Stomach (tissue), 9 donors: ENCODE data around the gene MISP. TPM values are rescaled to one million over a fixed set of nuclear protein-coding genes. Genes with fewer than 3 reads are reported as not detected.
A peak's percentile ranks its signal among the peaks of the same experiment; 100 is the strongest.

ENCODE experiments used
- DNase-seq, 2 donors: peaks; one replicate each; pipeline versions ENCODE4 v3.0.0 to v3.0.0-alpha.2; 2013 to 2019
- H3K27ac ChIP-seq, 5 donors: fragments of 200-600 bp in 4 of 5; sonication (generic) in 4 of 5; one replicate each; pipeline ENCODE4 v1.5.1; 2013 to 2019; ENCODE audit warnings: mild to moderate bottlenecking in 1 of 5, moderate library complexity in 1 of 5
- H3K27me3 ChIP-seq, 3 donors: fragments of 200-600 bp; sonication (generic); one replicate each; pipeline ENCODE4 v1.5.1; 2017 to 2019; ENCODE audit warnings: mixed run types in 1 of 3
- H3K36me3 ChIP-seq, 4 donors: fragments of 200-600 bp; sonication (generic); 1 replicate in 3 of 4; 2 replicates in 1 of 4; pipeline ENCODE4 v1.5.1; 2016 to 2019
- H3K4me1 ChIP-seq, 4 donors: fragments of 200-600 bp; sonication (generic); one replicate each; pipeline ENCODE4 v1.5.1; 2016 to 2019
- H3K4me3 ChIP-seq, 4 donors: fragments of 200-600 bp; sonication (generic) in 3 of 4; one replicate each; pipeline ENCODE4 v1.5.1; 2016 to 2019; ENCODE audit warnings: mild to moderate bottlenecking in 1 of 4
- H3K9me3 ChIP-seq, 4 donors: fragments of 200-600 bp; sonication (generic); one replicate each; pipeline ENCODE4 v1.5.1; 2016 to 2019
- CTCF ChIP-seq, 7 experiments: fragments of 450-650 bp in 4 of 7; fragments of 200-600 bp in 3 of 7; sonication (generic) in 3 of 7; IDR thresholded peaks; one replicate each; pipeline ENCODE4 v1.5.1; 2016 to 2019; ENCODE audit warnings: antibody characterized with exemption in 7 of 7, control low read depth in 2 of 7, mild to moderate bottlenecking in 1 of 7
- EP300 ChIP-seq: sonication (generic); formaldehyde crosslinking; IDR thresholded peaks from one replicate; pipeline ENCODE4 v1.6.1; 2017; ENCODE audit warnings: antibody characterized with exemption
- POLR2A ChIP-seq, 4 donors: fragments of 450-650 bp; IDR thresholded peaks; one replicate each; pipeline ENCODE4 v1.6.1; 2016; ENCODE audit warnings: antibody characterized with exemption in 4 of 4, control low read depth in 2 of 4, mild to moderate bottlenecking in 1 of 4, moderate library complexity in 1 of 4
- POLR2AphosphoS5 ChIP-seq, 3 donors: sonication (generic); formaldehyde crosslinking; IDR thresholded peaks; one replicate each; pipeline ENCODE4 v1.6.1; 2016; ENCODE audit warnings: antibody characterized with exemption in 3 of 3
- WGBS, 5 donors: extraction: QIAGEN DNeasy Blood & Tissue Kit in 3 of 5; methylation state at CpG; one replicate each; pipeline versions ENCODE4 v1.1.5 to v1.1.7; 2013 to 2018; 5-methylcytosine and 5-hydroxymethylcytosine counted together
- intact Hi-C: fragments of 100-400 bp; cut with DNase I; formaldehyde crosslinking; loops from one replicate; pipeline ENCODE4 v1.15.1; 2023; ENCODE audit warnings: low total_unique reads
- polyA plus RNA-seq, 3 donors: library from polyadenylated mRNA; stranded (reverse); fragments of 200-250 nt; gene quantifications; one replicate each; pipeline ENCODE4 v1.2.3, GENCODE V29; 2013
- total RNA-seq, 5 donors: library from RNA; depleted of rRNA; stranded (reverse); fragments of >200 nt; gene quantifications; one replicate each; pipeline versions ENCODE4 v1.1.0 to v1.2.3, GENCODE V29; 2014 to 2016
- donor health status: healthy with polysubstance abuse.
- donor health status: Bipolar disorder and iron deficiency.
- donor health status: healthy.

The MISP gene
- total and polyA plus RNA-seq, 8 donors = 2.1 to 149 (median 12.7) TPM

DNA sequence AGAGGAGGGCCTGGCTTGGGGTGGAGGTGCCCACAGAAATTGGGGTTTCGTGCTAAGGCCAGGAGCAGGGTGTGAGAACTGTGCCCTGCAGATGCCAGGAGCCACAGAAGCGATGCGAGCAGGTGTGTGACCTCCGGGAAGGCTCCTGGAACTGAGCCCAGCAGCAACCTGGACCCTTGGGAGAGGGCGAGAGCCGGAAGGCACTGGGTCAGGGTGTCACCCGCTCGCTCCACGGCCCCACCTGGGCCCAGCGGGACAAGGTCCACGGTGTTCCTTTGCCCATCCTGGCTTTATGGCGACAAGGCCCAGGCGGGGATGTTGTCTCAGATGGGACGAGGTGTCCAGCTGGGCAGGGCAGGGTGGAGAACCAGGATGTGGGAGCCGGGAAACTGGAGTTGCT, 4.2 kb downstream of the MISP start:
- H3K4me1 ChIP-seq = peaks cover 11 to 42% (median 38%) of the 10 kb centered on the region in 4 donors
- intact Hi-C loops = no loop called here
- peak in 1 of 2 donors; percentile 43 for DNase-seq
- WGBS, 5 donors = 76 to 95% (median 82%) methylated on average over 15 of the region's 15 CpGs
- peaks cover 0 to 28% (median 14%) of the 10 kb centered on the region in 4 donors for H3K36me3 ChIP-seq
- H3K27ac ChIP-seq = no peak overlapping the region
- TF ChIP-seq EP300 = no peak
- no peak overlapping the region for H3K4me3 ChIP-seq
- peaks cover 0 to 24% (median 0%) of the 10 kb centered on the region in 3 donors for H3K27me3 ChIP-seq
- H3K9me3 ChIP-seq = peaks cover 4 to 18% (median 12%) of the 10 kb centered on the region in 4 donors

GRCh38 chr19:756236-756635, 5.3 kb downstream of the MISP start:
- peaks cover 4 to 18% (median 12%) of the 10 kb centered on the region in 4 donors for H3K9me3 ChIP-seq
- intact Hi-C loops = no loop called here
- H3K4me1 ChIP-seq = peaks cover 8 to 34% (median 29%) of the 10 kb centered on the region in 4 donors
- peaks cover 0 to 16% (median 0%) of the 10 kb centered on the region in 3 donors for H3K27me3 ChIP-seq
- TF ChIP-seq EP300 (no peak), POLR2AphosphoS5 (IDR thresholded peaks at IDR 0.05) (no peak)
- DNase-seq = no peak
- H3K4me3 ChIP-seq = no peak overlapping the region
- H3K36me3 ChIP-seq = peaks cover 0 to 38% (median 15%) of the 10 kb centered on the region in 4 donors
- no peak overlapping the region for H3K27ac ChIP-seq

- H3K4me3 ChIP-seq = no peak overlapping the region
- 88 to 96% (median 92%) methylated on average over 28 to 36 of the region's 36 CpGs for WGBS, 5 donors
- peaks cover 0 to 42% (median 17%) of the 10 kb centered on the region in 4 donors for H3K36me3 ChIP-seq
- TF ChIP-seq POLR2AphosphoS5 (IDR thresholded peaks at IDR 0.05) = no peak
- no peak for TF ChIP-seq POLR2A (IDR thresholded peaks at IDR 0.05)
- TF ChIP-seq CTCF (IDR thresholded peaks at IDR 0.05) = no peak
- TF ChIP-seq EP300 = no peak
- H3K27me3 ChIP-seq = peaks cover 0 to 8% (median 0%) of the 10 kb centered on the region in 3 donors
- H3K9me3 ChIP-seq = peaks cover 4 to 18% (median 12%) of the 10 kb centered on the region in 4 donors
- no peak for DNase-seq
- no peak overlapping the region for H3K27ac ChIP-seq
- intact Hi-C loops = no loop called here
- peaks cover 4 to 26% (median 21%) of the 10 kb centered on the region in 4 donors for H3K4me1 ChIP-seq
These were observed 6.1 kb downstream of the MISP start for GRCh38 chr19:756821-757688.

GRCh38 chr19:757811-758668, 7.1 kb downstream of the MISP start:
- TF ChIP-seq POLR2AphosphoS5 (IDR thresholded peaks at IDR 0.05) (no peak), CTCF (IDR thresholded peaks at IDR 0.05) (no peak), POLR2A (IDR thresholded peaks at IDR 0.05) (no peak)
- DNase-seq = no peak
- Histone ChIP-seq H3K4me1 (peaks cover 0 to 16% (median 11%) of the 10 kb centered on the region in 4 donors), H3K4me3 (no peak overlapping the region), H3K9me3 (peaks cover 4 to 18% (median 12%) of the 10 kb centered on the region in 4 donors), H3K27ac (no peak overlapping the region), H3K27me3 (no peaks in the 10 kb centered on the region), H3K36me3 (peaks cover 0 to 49% (median 17%) of the 10 kb centered on the region in 4 donors)
- intact Hi-C loops = no loop called here
- 94 to 98% (median 96%) methylated on average over 14 to 50 of the region's 50 CpGs for WGBS, 5 donors

- no peak for TF ChIP-seq EP300
- no peak for TF ChIP-seq CTCF (IDR thresholded peaks at IDR 0.05)
- no peak for TF ChIP-seq POLR2A (IDR thresholded peaks at IDR 0.05)
- TF ChIP-seq POLR2AphosphoS5 (IDR thresholded peaks at IDR 0.05) = no peak
- Histone ChIP-seq H3K4me3 (no peak overlapping the region), H3K27ac (no peak overlapping the region), H3K4me1 (peaks cover 0 to under 1% (median 0%) of the 10 kb centered on the region in 4 donors), H3K27me3 (peaks cover 0 to 19% (median 0%) of the 10 kb centered on the region in 3 donors), H3K9me3 (peaks cover 4 to 15% (median 10%) of the 10 kb centered on the region in 4 donors), H3K36me3 (peaks cover 0 to 52% (median 16%) of the 10 kb centered on the region in 4 donors)
- no peak for DNase-seq
- 91 to 97% (median 95%) methylated on average over 10 of the region's 10 CpGs for WGBS, 5 donors
- intact Hi-C loops = loop anchor here (10.0 kb wide), 1 partner anchor 222 kb away; the partner anchor contains the start of gene WDR18
These were observed 12.3 kb downstream of the MISP start for GRCh38 chr19:763181-763580.
